ENCODE results near the gene PGA5.
"Not testable (repeated sequence)": the region's sequence is repeated elsewhere in the genome, so short reads cannot be mapped to it uniquely, and the experiment has no call there.

PGA5 gene

GRCh38 chr11:61245284-61245964 lies 4.4 kb downstream of the PGA5 start:
- intact Hi-C loops (cut with micrococcal nuclease); H3K36me3 Mint-ChIP-seq (ENCODE audit: low read depth); H3K9me3 Mint-ChIP-seq; H3K27ac Mint-ChIP-seq; H3K4me3 Mint-ChIP-seq; H3K4me1 Mint-ChIP-seq (ENCODE audit: low read depth): not testable (repeated sequence)
- peaks cover 12% of the 10 kb centered on the region for H3K27me3 Mint-ChIP-seq

GRCh38 chr11:61248071-61248470 lies 7.1 kb downstream of the PGA5 start:
- H3K4me3 Mint-ChIP-seq; H3K36me3 Mint-ChIP-seq (ENCODE audit: low read depth); H3K9me3 Mint-ChIP-seq; intact Hi-C loops (cut with micrococcal nuclease); H3K27ac Mint-ChIP-seq: not testable (repeated sequence)
- peaks cover 12% of the 10 kb centered on the region for H3K27me3 Mint-ChIP-seq
- peaks cover 24% of the 10 kb centered on the region for H3K4me1 Mint-ChIP-seq (ENCODE audit: low read depth)

DNA sequence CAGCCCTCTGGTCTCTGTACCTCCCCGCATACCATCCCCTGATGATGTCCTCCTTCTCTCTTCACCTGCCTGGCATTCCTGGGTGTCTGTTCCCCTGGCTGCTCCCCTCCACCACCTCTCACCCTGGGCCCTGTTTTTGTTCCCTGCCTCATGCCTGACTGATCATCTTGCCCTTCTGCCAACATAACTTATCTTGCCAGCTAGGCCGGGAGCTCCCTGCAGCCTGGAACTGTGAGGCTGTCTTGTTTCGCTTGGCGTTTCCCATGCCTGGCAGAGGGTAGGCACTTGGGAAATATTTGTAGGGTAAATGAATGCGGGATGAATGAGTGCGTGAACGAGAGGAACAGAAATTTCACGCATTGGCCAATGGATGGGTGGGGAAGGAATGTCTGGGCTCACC lies 8.2 kb downstream of the PGA5 start:
- not testable (repeated sequence) for H3K27ac Mint-ChIP-seq; H3K9me3 Mint-ChIP-seq; H3K36me3 Mint-ChIP-seq (ENCODE audit: low read depth)

DNA sequence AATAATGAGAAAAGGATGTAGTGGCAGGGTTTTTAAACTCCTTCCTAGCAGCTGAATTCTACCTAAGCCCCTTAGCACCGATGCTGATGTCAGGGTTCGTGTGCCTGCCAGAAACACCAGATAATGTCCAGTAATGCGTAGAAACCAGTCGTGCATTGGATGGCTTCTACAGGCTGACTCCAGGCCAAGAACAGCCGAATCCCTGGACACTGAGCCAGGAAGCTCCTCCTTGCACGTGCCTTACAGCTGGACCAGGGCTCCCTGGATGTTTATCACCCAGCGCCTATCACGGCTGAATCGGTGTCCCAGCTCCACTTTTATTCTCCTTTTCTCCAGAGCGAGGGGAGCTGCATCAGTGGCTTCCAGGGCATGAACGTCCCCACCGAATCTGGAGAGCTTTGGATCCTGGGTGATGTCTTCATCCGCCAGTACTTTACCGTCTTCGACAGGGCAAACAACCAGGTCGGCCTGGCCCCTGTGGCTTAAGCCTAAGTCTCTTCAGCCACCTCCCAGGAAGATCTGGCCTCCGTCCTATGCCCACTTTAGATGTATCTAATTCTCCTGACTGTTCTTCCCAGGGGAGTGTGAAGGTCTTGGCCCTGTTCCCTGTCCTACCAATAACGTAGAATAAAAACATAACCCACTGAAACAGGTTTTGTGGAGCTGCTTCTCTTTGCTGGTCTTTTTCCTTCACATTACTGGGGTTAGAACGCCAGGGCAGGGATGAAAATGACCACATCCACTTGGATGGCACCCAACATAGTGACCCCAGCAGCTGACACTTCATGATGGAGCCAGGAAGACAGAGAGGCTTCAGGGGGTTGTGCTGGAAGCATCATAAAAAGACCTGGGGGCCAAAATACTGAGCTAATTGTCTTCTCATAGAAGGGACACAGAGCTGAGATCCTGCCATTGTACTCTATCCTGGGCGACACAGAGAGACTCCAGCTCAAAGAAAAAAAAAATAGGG lies 10.1 kb downstream of the PGA5 start:
- H3K4me3 Mint-ChIP-seq; H3K9me3 Mint-ChIP-seq; H3K36me3 Mint-ChIP-seq (ENCODE audit: low read depth): not testable (repeated sequence)
- intact Hi-C loops (cut with micrococcal nuclease), result loop anchor here (10.0 kb wide), 3 partner anchors 54 to 134 kb away; partner anchors contain the start of genes DDB1 and TKFC
- Mint-ChIP-seq H3K27ac (peak overlapping the region; percentile 66), H3K27me3 (peaks cover 15% of the 10 kb centered on the region), H3K4me1 (ENCODE audit: low read depth) (peaks cover 27% of the 10 kb centered on the region)

More for the DNA sequence above, 8.2 kb downstream of the PGA5 start:
- H3K4me3 Mint-ChIP-seq; intact Hi-C loops (cut with micrococcal nuclease): not testable (repeated sequence)
- Mint-ChIP-seq H3K27me3 (peaks cover 13% of the 10 kb centered on the region), H3K4me1 (ENCODE audit: low read depth) (peaks cover 26% of the 10 kb centered on the region)

DNA sequence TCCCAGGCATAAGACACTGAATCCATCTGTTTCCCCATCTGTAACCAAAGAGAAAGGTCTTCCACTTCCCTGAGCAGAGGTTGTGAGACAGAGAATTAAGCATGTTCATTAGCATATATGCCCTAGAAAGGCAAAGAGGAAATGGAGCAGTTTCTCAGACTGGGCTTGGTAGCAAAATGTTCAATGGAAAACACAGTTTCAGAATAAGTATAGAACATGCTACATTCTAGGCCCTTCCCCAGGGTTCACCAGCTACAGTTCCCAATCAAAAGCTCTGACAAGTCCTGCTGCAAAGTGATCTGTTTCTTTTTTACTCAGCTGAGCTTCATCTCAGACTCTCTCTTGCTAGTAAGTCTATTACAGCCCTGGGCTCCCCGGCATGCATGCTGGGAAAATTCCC lies 11.4 kb downstream of the PGA5 start:
- H3K27me3 Mint-ChIP-seq, result peaks cover 13% of the 10 kb centered on the region
- not testable (repeated sequence) for H3K36me3 Mint-ChIP-seq (ENCODE audit: low read depth); H3K4me3 Mint-ChIP-seq; H3K9me3 Mint-ChIP-seq
- peaks cover 39% of the 10 kb centered on the region for H3K4me1 Mint-ChIP-seq (ENCODE audit: low read depth)
- intact Hi-C loops (cut with micrococcal nuclease), result loop anchor here (10.0 kb wide), 3 partner anchors 52 to 132 kb away; partner anchors contain the start of genes DDB1 and TKFC
- H3K27ac Mint-ChIP-seq, result peak overlapping the region; percentile 66

GRCh38 chr11:61254403-61255025 lies 13.5 kb downstream of the PGA5 start:
- Mint-ChIP-seq H3K4me3 (no peak overlapping the region), H3K36me3 (ENCODE audit: low read depth) (no peaks in the 10 kb centered on the region), H3K9me3 (no peaks in the 10 kb centered on the region), H3K27ac (no peak overlapping the region), H3K4me1 (ENCODE audit: low read depth) (peaks cover 33% of the 10 kb centered on the region), H3K27me3 (peaks cover 7% of the 10 kb centered on the region)
- intact Hi-C loops (cut with micrococcal nuclease), result loop anchor here (10.0 kb wide), 3 partner anchors 50 to 130 kb away; partner anchors contain the start of genes DDB1 and TKFC

- no peaks in the 10 kb centered on the region for H3K36me3 Mint-ChIP-seq (ENCODE audit: low read depth)
- intact Hi-C loops (cut with micrococcal nuclease), result loop anchor here (10.0 kb wide), 3 partner anchors 48 to 128 kb away; partner anchors contain the start of genes DDB1 and TKFC
- H3K27me3 Mint-ChIP-seq, result peaks cover 4% of the 10 kb centered on the region
- no peaks in the 10 kb centered on the region for H3K9me3 Mint-ChIP-seq
- H3K4me3 Mint-ChIP-seq, result no peak overlapping the region
- peak overlapping the region; percentile 70 for H3K27ac Mint-ChIP-seq
- H3K4me1 Mint-ChIP-seq (ENCODE audit: low read depth), result peaks cover 27% of the 10 kb centered on the region
Measured at GRCh38 chr11:61256710-61257482, 15.9 kb downstream of the PGA5 start.

- no peaks in the 10 kb centered on the region for H3K36me3 Mint-ChIP-seq (ENCODE audit: low read depth)
- peaks cover 13% of the 10 kb centered on the region for H3K4me1 Mint-ChIP-seq (ENCODE audit: low read depth)
- intact Hi-C loops (cut with micrococcal nuclease), result loop anchor here (10.0 kb wide), 3 partner anchors 46 to 126 kb away; partner anchors contain the start of genes DDB1 and TKFC
- H3K27ac Mint-ChIP-seq, result no peak overlapping the region
- H3K9me3 Mint-ChIP-seq, result no peaks in the 10 kb centered on the region
- H3K4me3 Mint-ChIP-seq, result no peak overlapping the region
- peaks cover 4% of the 10 kb centered on the region for H3K27me3 Mint-ChIP-seq
Measured at GRCh38 chr11:61258546-61258945, 17.6 kb downstream of the PGA5 start.

DNA sequence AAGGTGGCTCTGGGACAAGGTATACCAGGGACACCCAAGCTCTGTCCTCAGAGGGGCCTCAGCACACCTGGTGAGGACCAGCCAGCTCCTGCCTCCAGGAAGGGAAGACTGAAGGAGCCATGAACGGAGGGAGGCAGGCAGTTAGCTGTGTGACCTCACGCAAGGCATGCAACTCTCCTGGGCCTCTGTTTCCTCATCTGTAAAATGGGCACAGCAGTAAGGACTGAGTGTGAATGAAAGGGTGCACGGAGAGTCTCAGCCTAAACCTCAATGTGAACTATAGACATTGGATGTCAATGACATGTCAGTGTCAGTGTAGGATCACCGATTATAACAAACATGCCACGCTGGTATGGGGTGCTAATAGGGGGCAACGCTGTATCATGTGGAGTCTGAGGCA lies 18.4 kb downstream of the PGA5 start:
- intact Hi-C loops (cut with micrococcal nuclease), result loop anchor here (10.0 kb wide), 3 partner anchors 45 to 125 kb away; partner anchors contain the start of genes DDB1 and TKFC

GRCh38 chr11:61264371-61264770 lies 23.4 kb downstream of the PGA5 start:
- Mint-ChIP-seq H3K4me3 (no peak overlapping the region), H3K27ac (no peak overlapping the region), H3K4me1 (ENCODE audit: low read depth) (no peaks in the 10 kb centered on the region), H3K27me3 (peaks cover 1% of the 10 kb centered on the region), H3K9me3 (no peaks in the 10 kb centered on the region), H3K36me3 (ENCODE audit: low read depth) (no peaks in the 10 kb centered on the region)
- intact Hi-C loops (cut with micrococcal nuclease), result no loop called here

More for the DNA sequence above, 18.4 kb downstream of the PGA5 start:
- Mint-ChIP-seq H3K27me3 (peaks cover 1% of the 10 kb centered on the region), H3K9me3 (no peaks in the 10 kb centered on the region), H3K4me3 (no peak overlapping the region), H3K27ac (no peak overlapping the region), H3K36me3 (ENCODE audit: low read depth) (no peaks in the 10 kb centered on the region), H3K4me1 (ENCODE audit: low read depth) (peaks cover 13% of the 10 kb centered on the region)

- H3K9me3 Mint-ChIP-seq, result no peaks in the 10 kb centered on the region
- H3K4me3 Mint-ChIP-seq, result no peak overlapping the region
- H3K4me1 Mint-ChIP-seq (ENCODE audit: low read depth), result no peaks in the 10 kb centered on the region
- no peaks in the 10 kb centered on the region for H3K36me3 Mint-ChIP-seq (ENCODE audit: low read depth)
- no peak overlapping the region for H3K27ac Mint-ChIP-seq
- intact Hi-C loops (cut with micrococcal nuclease), result no loop called here
- H3K27me3 Mint-ChIP-seq, result peaks cover 1% of the 10 kb centered on the region
Measured at GRCh38 chr11:61264795-61265194, 23.8 kb downstream of the PGA5 start.

GRCh38 chr11:61265357-61265756 lies 24.4 kb downstream of the PGA5 start:
- Mint-ChIP-seq H3K27me3 (peaks cover 1% of the 10 kb centered on the region), H3K4me3 (no peak overlapping the region), H3K36me3 (ENCODE audit: low read depth) (no peaks in the 10 kb centered on the region), H3K27ac (no peak overlapping the region), H3K4me1 (ENCODE audit: low read depth) (no peaks in the 10 kb centered on the region), H3K9me3 (no peaks in the 10 kb centered on the region)
- intact Hi-C loops (cut with micrococcal nuclease), result no loop called here

- intact Hi-C loops (cut with micrococcal nuclease), result no loop called here
- no peaks in the 10 kb centered on the region for H3K4me1 Mint-ChIP-seq (ENCODE audit: low read depth)
- peaks cover 1% of the 10 kb centered on the region for H3K27me3 Mint-ChIP-seq
- H3K27ac Mint-ChIP-seq, result no peak overlapping the region
- no peaks in the 10 kb centered on the region for H3K9me3 Mint-ChIP-seq
- H3K36me3 Mint-ChIP-seq (ENCODE audit: low read depth), result no peaks in the 10 kb centered on the region
- H3K4me3 Mint-ChIP-seq, result no peak overlapping the region
Measured at GRCh38 chr11:61266602-61267001, 25.6 kb downstream of the PGA5 start.
